Fibroblast of mammary gland (primary cell): ENCODE results near the gene KCNJ16.

Experiments
- DNase-seq: peaks from one replicate; pipeline ENCODE4 v3.0.0-alpha.2; 2010; ENCODE audit warnings: low read depth
- H3K4me3 ChIP-seq: 2 replicates; pipeline ENCODE4 v1.5.1; 2011; ENCODE audit warnings: low read depth, mild to moderate bottlenecking, low read length, moderate library complexity; ENCODE audit not compliant: control insufficient read depth
- TF ChIP-seq, protein P1 (sequence below): conservative IDR thresholded peaks from 2 replicates; pipeline ENCODE4 v1.5.1; 2011; ENCODE audit warnings: low read depth, low read length, inconsistent platforms; ENCODE audit not compliant: control insufficient read depth, insufficient read depth

KCNJ16 gene

DNA sequence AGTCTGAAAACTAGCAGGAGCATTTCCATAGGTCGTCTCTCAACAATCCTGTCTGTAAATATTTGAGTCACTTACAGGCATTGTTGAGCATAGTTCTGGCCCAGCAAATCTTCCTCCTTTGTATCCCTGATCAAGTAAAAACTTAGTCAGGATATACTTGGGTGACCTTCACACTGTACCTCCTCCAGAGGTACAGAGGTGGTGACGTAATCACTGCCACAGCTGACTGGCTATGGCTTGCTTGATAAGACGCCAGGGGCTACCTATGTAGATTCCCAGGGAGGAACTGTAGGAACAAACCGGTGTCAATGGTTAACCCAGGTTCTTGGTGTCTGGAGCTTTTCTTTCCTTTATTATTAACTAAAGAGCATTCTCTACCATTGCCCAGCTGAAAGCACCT is at the start of gene KCNJ16:
KCNJ16 (plus strand) TSS at position 270 of the 400 bp plus-strand sequence. CDS start 56,863 bp downstream, outside the sequence.
- no peak within 1 kb of the TSS for H3K4me3 ChIP-seq
- no peak for DNase-seq
- TF ChIP-seq, protein P1, sequence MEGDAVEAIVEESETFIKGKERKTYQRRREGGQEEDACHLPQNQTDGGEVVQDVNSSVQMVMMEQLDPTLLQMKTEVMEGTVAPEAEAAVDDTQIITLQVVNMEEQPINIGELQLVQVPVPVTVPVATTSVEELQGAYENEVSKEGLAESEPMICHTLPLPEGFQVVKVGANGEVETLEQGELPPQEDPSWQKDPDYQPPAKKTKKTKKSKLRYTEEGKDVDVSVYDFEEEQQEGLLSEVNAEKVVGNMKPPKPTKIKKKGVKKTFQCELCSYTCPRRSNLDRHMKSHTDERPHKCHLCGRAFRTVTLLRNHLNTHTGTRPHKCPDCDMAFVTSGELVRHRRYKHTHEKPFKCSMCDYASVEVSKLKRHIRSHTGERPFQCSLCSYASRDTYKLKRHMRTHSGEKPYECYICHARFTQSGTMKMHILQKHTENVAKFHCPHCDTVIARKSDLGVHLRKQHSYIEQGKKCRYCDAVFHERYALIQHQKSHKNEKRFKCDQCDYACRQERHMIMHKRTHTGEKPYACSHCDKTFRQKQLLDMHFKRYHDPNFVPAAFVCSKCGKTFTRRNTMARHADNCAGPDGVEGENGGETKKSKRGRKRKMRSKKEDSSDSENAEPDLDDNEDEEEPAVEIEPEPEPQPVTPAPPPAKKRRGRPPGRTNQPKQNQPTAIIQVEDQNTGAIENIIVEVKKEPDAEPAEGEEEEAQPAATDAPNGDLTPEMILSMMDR = no peak

GRCh38 chr17:70028397-70028796 is 46.6 kb upstream of the KCNJ16 start:
- H3K4me3 ChIP-seq = no peak overlapping the region
- DNase-seq = no peak
- TF ChIP-seq, protein P1 = no peak

DNA sequence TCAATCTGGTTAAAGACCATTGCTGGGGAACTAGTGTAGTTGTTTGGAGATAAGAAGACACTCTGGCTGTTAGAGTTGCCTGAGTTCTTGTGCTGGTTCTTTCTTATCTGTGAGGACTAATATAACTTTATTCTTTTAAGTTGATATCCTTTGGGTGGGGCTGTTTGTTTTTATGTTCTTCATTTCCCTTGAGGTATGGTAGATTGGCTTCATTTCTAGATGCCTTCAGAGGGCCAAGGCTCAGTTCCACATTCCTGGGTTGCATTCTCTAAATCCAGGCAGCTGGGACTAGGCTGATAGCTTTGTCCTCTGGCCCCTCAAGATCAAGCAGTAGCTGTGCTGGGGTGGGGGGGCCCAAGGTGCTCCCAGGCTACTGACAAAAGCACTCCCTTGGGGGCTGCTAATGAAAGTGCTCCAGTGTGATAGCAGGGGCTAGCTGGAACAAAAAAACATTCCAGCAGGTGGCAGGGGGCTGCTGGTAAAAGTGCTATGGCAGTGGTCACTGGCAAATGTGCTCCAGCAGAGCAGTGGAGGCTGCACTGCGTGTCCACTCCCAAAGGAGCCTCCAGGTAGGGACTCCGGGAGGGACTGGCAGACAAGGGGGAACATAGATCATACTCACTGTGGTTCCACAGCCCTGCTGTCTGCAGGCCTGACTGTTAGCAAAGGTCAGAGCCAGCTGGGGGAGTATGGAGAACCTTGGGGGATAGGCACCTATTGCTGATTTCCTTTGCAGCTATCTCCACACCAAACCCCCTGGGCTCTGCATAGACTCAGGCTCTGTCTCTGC is 45.9 kb upstream of the KCNJ16 start:
- no peak overlapping the region for H3K4me3 ChIP-seq
- no peak for DNase-seq
- TF ChIP-seq, protein P1 = no peak

- TF ChIP-seq, protein P1 = no peak
- no peak overlapping the region for H3K4me3 ChIP-seq
- DNase-seq = no peak
These were observed 44.7 kb upstream of the KCNJ16 start for GRCh38 chr17:70030371-70030770.

GRCh38 chr17:70031341-70031740 is 43.7 kb upstream of the KCNJ16 start:
- DNase-seq = no peak
- TF ChIP-seq, protein P1 = no peak
- no peak overlapping the region for H3K4me3 ChIP-seq

- TF ChIP-seq, protein P1 = no peak
- no peak overlapping the region for H3K4me3 ChIP-seq
- DNase-seq = no peak
These were observed 41.9 kb upstream of the KCNJ16 start for GRCh38 chr17:70033165-70033564.
